ENCODE measurements around the gene SH3YL1. TPM values are rescaled to one million over a fixed set of nuclear protein-coding genes. Genes with fewer than 3 reads are reported as not detected.

SH3YL1 gene
- total and polyA plus RNA-seq, 7 donors, result 7.7 to 10.0 (median 9.2) TPM

GRCh38 chr2:253202-253638 lies 10.6 kb downstream of the SH3YL1 start:
- ATAC-seq, result no peak
- intact Hi-C loops (cut with DNase I), result no loop called here
- Histone ChIP-seq H3K27me3 (ENCODE audit: insufficient read depth in 3 of 3, low read length in 2 of 3) (no peaks in the 10 kb centered on the region), H3K4me3 (no peak overlapping the region), H3K9me3 (peaks cover 8% of the 10 kb centered on the region), H3K36me3 (ENCODE audit: insufficient read depth in 1 of 2, low read depth in 1 of 2) (peaks cover 0 to 42% of the 10 kb centered on the region in 2 donors), H3K4me1 (no peaks in the 10 kb centered on the region), H3K27ac (no peak overlapping the region)
- no peak for DNase-seq
- TF ChIP-seq, protein P1, sequence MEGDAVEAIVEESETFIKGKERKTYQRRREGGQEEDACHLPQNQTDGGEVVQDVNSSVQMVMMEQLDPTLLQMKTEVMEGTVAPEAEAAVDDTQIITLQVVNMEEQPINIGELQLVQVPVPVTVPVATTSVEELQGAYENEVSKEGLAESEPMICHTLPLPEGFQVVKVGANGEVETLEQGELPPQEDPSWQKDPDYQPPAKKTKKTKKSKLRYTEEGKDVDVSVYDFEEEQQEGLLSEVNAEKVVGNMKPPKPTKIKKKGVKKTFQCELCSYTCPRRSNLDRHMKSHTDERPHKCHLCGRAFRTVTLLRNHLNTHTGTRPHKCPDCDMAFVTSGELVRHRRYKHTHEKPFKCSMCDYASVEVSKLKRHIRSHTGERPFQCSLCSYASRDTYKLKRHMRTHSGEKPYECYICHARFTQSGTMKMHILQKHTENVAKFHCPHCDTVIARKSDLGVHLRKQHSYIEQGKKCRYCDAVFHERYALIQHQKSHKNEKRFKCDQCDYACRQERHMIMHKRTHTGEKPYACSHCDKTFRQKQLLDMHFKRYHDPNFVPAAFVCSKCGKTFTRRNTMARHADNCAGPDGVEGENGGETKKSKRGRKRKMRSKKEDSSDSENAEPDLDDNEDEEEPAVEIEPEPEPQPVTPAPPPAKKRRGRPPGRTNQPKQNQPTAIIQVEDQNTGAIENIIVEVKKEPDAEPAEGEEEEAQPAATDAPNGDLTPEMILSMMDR (IDR thresholded peaks at IDR 0.05), result no peak
- WGBS, 3 donors, result 82 to 86% (median 85%) methylated on average over 8 of the region's 8 CpGs

GRCh38 chr2:252001-252602 lies 11.7 kb downstream of the SH3YL1 start:
- H3K4me3 ChIP-seq, result no peak overlapping the region
- intact Hi-C loops (cut with DNase I), result no loop called here
- no peaks in the 10 kb centered on the region for H3K27me3 ChIP-seq (ENCODE audit: insufficient read depth in 3 of 3, low read length in 2 of 3)
- no peak for DNase-seq
- TF ChIP-seq, protein P1 (IDR thresholded peaks at IDR 0.05), result no peak
- no peak overlapping the region for H3K27ac ChIP-seq
- H3K4me1 ChIP-seq, result no peaks in the 10 kb centered on the region
- 81 to 89% (median 88%) methylated on average over 6 of the region's 6 CpGs for WGBS, 3 donors
- H3K9me3 ChIP-seq, result no peaks in the 10 kb centered on the region
- peaks cover 0 to 50% of the 10 kb centered on the region in 2 donors for H3K36me3 ChIP-seq (ENCODE audit: insufficient read depth in 1 of 2, low read depth in 1 of 2)
- no peak for ATAC-seq

- TF ChIP-seq, protein P1 (IDR thresholded peaks at IDR 0.05), result no peak
- H3K9me3 ChIP-seq, result no peaks in the 10 kb centered on the region
- intact Hi-C loops (cut with DNase I), result loop anchor here in 1 of 2 donors (5.0 to 10.0 kb wide), 2 partner anchors 38 to 385 kb away; partner anchors contain the start of gene ALKAL2
- H3K36me3 ChIP-seq (ENCODE audit: insufficient read depth in 1 of 2, low read depth in 1 of 2), result peaks cover 0 to 67% of the 10 kb centered on the region in 2 donors
- no peak overlapping the region for H3K27ac ChIP-seq
- H3K4me1 ChIP-seq, result no peaks in the 10 kb centered on the region
- ATAC-seq (no peak), DNase-seq (no peak)
- 93 to 94% (median 93%) methylated on average over 15 of the region's 15 CpGs for WGBS, 3 donors
- H3K27me3 ChIP-seq (ENCODE audit: insufficient read depth in 3 of 3, low read length in 2 of 3), result no peaks in the 10 kb centered on the region
- H3K4me3 ChIP-seq, result no peak overlapping the region
These were observed 14.2 kb downstream of the SH3YL1 start for GRCh38 chr2:249538-250042.

GRCh38 chr2:248724-249123 lies 15.1 kb downstream of the SH3YL1 start:
- no peaks in the 10 kb centered on the region for H3K9me3 ChIP-seq
- H3K4me3 ChIP-seq, result no peak overlapping the region
- 90 to 94% (median 90%) methylated on average over 2 of the region's 2 CpGs for WGBS, 3 donors
- H3K36me3 ChIP-seq (ENCODE audit: insufficient read depth in 1 of 2, low read depth in 1 of 2), result peaks cover 1 to 76% of the 10 kb centered on the region in 2 donors
- ATAC-seq (no peak), DNase-seq (no peak)
- H3K27ac ChIP-seq, result no peak overlapping the region
- TF ChIP-seq, protein P1 (IDR thresholded peaks at IDR 0.05), result no peak
- no peaks in the 10 kb centered on the region for H3K27me3 ChIP-seq (ENCODE audit: insufficient read depth in 3 of 3, low read length in 2 of 3)
- intact Hi-C loops (cut with DNase I), result loop anchor here in 1 of 2 donors (5.0 to 10.0 kb wide), 2 partner anchors 39 to 386 kb away; partner anchors contain the start of gene ALKAL2
- no peaks in the 10 kb centered on the region for H3K4me1 ChIP-seq

Measured in psoas muscle (tissue), 8 donors.